Erythroblast (primary cell): ENCODE data around the gene EPSTI1.

Source experiments
- GATA1 ChIP-seq: IDR thresholded peaks from 2 replicates; pipeline ENCODE4 v1.6.1; 2011; ENCODE audit warnings: low read depth, mild to moderate bottlenecking, control low read depth, low read length, moderate library complexity
- POLR2A ChIP-seq: IDR thresholded peaks from 2 replicates; pipeline ENCODE4 v1.6.1; 2011; ENCODE audit warnings: mild to moderate bottlenecking, low read length

DNA sequence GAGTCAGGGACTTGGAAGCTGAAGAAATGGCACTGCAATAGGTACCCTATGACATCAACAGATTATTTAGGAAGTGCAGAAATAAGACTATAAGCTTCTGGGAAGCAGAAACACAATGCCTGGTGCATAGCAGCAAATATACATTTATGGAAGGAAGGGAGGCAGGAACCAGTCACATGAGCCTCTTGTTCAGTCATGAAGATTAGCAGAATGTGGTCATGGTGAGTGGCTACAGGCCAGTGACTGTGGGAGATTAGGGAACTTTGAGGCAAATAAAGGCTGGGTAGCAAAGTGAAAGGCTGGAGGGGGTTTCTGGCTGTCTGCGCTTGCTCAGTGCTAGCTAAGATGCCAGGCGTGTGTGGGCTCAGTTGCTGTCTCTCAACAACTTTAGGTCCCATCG is 96.3 kb downstream of the EPSTI1 start:
- no peak for TF ChIP-seq POLR2A
- TF ChIP-seq GATA1: no peak
